Esophagus muscularis mucosa (tissue), 4 donors: ENCODE measurements around the gene SYTL1. TPM values are rescaled to one million over a fixed set of nuclear protein-coding genes. Genes with fewer than 3 reads are reported as not detected.

Experiments
- DNase-seq: peaks from one replicate; pipeline ENCODE4 v3.0.0-alpha.2; 2017; ENCODE audit errors: extremely low spot score
- H3K27ac ChIP-seq, 4 donors: fragments of 200-600 bp; sonication (generic); replicated peaks in 1 of 4; 1 replicate in 3 of 4; 2 replicates in 1 of 4; pipeline ENCODE4 v1.5.1; 2016 to 2019; ENCODE audit warnings: mild to moderate bottlenecking in 1 of 4
- H3K27me3 ChIP-seq, 4 donors: fragments of 200-600 bp; sonication (generic); one replicate each; pipeline versions ENCODE4 v1.5.1 to v1.6.0; 2016 to 2019
- H3K36me3 ChIP-seq, 4 donors: fragments of 200-600 bp; sonication (generic); one replicate each; pipeline ENCODE4 v1.5.1; 2016 to 2019
- H3K4me1 ChIP-seq, 4 donors: fragments of 200-600 bp; sonication (generic); one replicate each; pipeline ENCODE4 v1.5.1; 2016 to 2019
- H3K4me3 ChIP-seq, 4 donors: fragments of 200-600 bp; sonication (generic); 1 replicate in 2 of 4; 2 replicates in 2 of 4; pipeline ENCODE4 v1.5.1; 2016 to 2019; ENCODE audit warnings: mild to moderate bottlenecking in 4 of 4, moderate library complexity in 1 of 4
- H3K9me3 ChIP-seq, 4 donors: fragments of 200-600 bp; sonication (generic); 1 replicate in 3 of 4; 2 replicates in 1 of 4; pipeline ENCODE4 v1.5.1; 2016 to 2019
- EP300 ChIP-seq: sonication (generic); formaldehyde crosslinking; IDR thresholded peaks from one replicate; pipeline ENCODE4 v1.6.1; 2017; ENCODE audit warnings: antibody characterized with exemption
- POLR2A ChIP-seq: fragments of 450-650 bp; IDR thresholded peaks from one replicate; pipeline ENCODE4 v1.6.1; 2017; ENCODE audit warnings: antibody characterized with exemption, moderate library complexity, mild to moderate bottlenecking, low read depth
- POLR2AphosphoS5 ChIP-seq, 2 donors: sonication (generic); formaldehyde crosslinking; IDR thresholded peaks; one replicate each; pipeline ENCODE4 v1.6.1; 2017; ENCODE audit warnings: antibody characterized with exemption in 2 of 2
- WGBS: methylation state at CpG from one replicate; pipeline ENCODE4 v1.1.5; 2018; 5-methylcytosine and 5-hydroxymethylcytosine counted together
- intact Hi-C: fragments of 100-400 bp; cut with DNase I; formaldehyde crosslinking; loops from one replicate; pipeline ENCODE4 v1.15.1; 2023
- total RNA-seq, 4 donors: library from RNA; depleted of rRNA; stranded (reverse); fragments of >200 nt; gene quantifications; one replicate each; pipeline versions ENCODE4 v1.1.0 to v1.2.1, GENCODE V29; 2016
- TF ChIP-seq, protein P1 (sequence below), 3 experiments: fragments of 200-600 bp in 2 of 3; fragments of 450-650 bp in 1 of 3; sonication (generic) in 2 of 3; IDR thresholded peaks; one replicate each; pipeline ENCODE4 v1.5.1; 2017 to 2019; ENCODE audit warnings: antibody characterized with exemption in 3 of 3, mild to moderate bottlenecking in 2 of 3, moderate library complexity in 1 of 3

The SYTL1 gene
- total RNA-seq, 4 donors from 2014 or later, result 0.29 to 3.7 (median 1.5) TPM

DNA sequence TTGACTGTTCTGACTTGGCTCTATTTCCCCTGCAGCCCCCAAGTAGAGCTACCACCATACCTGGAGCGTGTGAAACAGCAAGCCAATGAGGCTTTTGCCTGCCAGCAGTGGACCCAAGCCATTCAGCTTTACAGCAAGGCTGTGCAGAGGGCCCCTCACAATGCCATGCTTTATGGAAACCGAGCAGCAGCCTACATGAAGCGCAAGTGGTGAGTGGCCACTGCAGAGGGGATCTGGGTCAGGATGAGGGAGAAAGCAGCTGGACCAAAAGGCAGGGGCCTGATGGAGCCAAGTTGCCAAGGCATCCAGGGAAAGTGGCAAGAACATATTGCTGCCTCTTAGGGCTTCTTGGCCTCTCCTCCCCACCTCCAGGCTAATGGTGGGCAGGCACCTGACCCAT lies 43.9 kb upstream of the SYTL1 start:
- intact Hi-C loops, result no loop called here
- Histone ChIP-seq H3K27me3 (no peaks in the 10 kb centered on the region), H3K4me1 (peaks cover 34 to 50% (median 48%) of the 10 kb centered on the region in 4 donors), H3K36me3 (peaks cover 33 to 88% (median 78%) of the 10 kb centered on the region in 4 donors), H3K9me3 (no peaks in the 10 kb centered on the region), H3K27ac (peak overlapping the region; percentile 87 to 96 (median 92)), H3K4me3 (no peak overlapping the region)
- WGBS, result 95% methylated on average over 3 of the region's 3 CpGs
- TF ChIP-seq POLR2AphosphoS5 (IDR thresholded peaks at IDR 0.05) (no peak), POLR2A (no peak), EP300 (no peak)
- TF ChIP-seq, protein P1, sequence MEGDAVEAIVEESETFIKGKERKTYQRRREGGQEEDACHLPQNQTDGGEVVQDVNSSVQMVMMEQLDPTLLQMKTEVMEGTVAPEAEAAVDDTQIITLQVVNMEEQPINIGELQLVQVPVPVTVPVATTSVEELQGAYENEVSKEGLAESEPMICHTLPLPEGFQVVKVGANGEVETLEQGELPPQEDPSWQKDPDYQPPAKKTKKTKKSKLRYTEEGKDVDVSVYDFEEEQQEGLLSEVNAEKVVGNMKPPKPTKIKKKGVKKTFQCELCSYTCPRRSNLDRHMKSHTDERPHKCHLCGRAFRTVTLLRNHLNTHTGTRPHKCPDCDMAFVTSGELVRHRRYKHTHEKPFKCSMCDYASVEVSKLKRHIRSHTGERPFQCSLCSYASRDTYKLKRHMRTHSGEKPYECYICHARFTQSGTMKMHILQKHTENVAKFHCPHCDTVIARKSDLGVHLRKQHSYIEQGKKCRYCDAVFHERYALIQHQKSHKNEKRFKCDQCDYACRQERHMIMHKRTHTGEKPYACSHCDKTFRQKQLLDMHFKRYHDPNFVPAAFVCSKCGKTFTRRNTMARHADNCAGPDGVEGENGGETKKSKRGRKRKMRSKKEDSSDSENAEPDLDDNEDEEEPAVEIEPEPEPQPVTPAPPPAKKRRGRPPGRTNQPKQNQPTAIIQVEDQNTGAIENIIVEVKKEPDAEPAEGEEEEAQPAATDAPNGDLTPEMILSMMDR (IDR thresholded peaks at IDR 0.05), result no peak
- DNase-seq, result no peak

DNA sequence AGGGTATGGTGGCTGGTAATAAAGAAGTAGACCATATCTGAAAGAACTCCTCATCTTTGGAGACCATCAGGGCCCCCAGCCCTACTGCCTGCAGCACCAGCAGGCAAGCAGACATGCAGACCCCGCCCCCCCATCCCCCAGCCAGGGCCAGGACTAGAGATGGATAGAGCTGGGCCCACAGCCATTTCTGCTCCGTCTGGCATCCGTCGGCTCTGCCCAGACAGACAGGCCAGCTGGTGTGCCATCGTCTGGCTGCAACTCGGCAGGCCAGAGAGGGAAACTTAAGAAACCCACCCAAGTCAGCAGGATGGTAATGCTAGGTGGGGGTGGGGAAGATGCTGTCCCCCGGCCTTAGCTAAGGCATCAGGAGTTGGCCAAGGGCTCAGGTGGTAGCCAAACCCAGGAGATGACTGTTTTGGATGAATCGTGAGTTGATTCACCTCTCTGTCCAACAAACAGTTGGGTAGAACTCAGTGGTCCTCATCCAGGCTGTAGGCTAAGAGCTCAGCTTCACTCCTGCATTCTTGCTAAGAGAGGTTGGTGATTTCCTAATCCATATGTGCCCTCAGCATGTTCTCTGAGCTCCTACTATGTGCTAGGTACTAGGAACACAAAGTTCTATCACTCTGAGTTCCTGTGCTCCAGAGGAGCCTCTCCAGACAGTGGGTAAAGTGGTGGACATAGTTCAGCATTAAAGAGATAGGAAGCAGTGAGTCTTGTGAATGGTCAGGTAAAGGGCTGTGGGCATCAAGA lies 43.0 kb upstream of the SYTL1 start:
- intact Hi-C loops, result no loop called here
- TF ChIP-seq EP300 (no peak), POLR2A (no peak), POLR2AphosphoS5 (IDR thresholded peaks at IDR 0.05) (no peak)
- TF ChIP-seq, protein P1 (IDR thresholded peaks at IDR 0.05), result no peak
- no peaks in the 10 kb centered on the region for H3K9me3 ChIP-seq
- 44% methylated on average over 7 of the region's 8 CpGs for WGBS
- no peak overlapping the region for H3K4me3 ChIP-seq
- H3K36me3 ChIP-seq, result peaks cover 35 to 86% (median 79%) of the 10 kb centered on the region in 4 donors
- H3K27ac ChIP-seq, result peak overlapping the region; percentile 87 to 96 (median 92)
- DNase-seq, result no peak
- H3K27me3 ChIP-seq, result no peaks in the 10 kb centered on the region
- H3K4me1 ChIP-seq, result peaks cover 34 to 50% (median 48%) of the 10 kb centered on the region in 4 donors

DNA sequence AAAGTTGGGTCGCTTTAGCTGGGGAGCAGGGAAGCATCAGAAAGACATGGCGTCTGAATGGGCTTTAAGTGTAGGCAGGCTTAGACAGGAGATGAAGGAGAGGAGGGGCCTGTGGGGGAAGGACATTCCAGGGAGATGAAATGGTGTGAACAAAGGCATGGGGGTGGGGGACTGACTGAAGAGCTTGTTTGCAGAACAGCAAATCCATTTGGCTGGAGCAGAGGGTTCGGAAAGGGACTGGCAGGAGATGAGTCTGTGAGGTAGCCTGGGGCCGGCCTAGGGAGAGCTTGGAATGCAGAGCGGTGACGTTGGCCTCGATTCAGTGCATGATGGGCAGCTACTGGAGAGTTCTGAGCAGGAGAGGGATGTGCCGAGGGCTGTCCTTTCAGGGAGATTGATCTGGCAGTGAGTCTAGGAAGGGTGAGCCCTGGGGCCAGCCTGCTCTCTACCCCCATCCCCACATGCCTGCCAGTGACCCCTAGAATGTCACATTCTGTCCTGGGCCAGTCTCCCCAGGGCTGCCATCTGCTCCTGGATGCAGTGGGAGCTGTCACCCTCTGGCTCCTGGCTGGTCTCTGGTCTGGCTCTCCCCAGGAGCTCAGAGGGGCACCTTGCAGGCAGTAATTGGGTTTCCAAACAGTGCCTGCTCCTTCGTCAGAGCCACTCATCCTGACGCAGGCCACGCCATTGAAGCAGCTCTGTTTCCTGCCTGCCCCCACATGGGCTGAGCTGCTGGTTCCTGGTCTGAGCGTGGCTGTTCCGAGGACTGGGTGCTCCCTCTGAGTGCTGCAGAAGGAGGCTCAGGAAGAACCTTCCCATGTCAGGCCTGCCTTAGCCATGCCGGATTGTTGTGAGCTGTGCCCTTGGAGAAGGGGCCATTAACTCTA lies 42.2 kb upstream of the SYTL1 start:
- no peaks in the 10 kb centered on the region for H3K27me3 ChIP-seq
- peaks cover 30 to 86% (median 78%) of the 10 kb centered on the region in 4 donors for H3K36me3 ChIP-seq

DNA sequence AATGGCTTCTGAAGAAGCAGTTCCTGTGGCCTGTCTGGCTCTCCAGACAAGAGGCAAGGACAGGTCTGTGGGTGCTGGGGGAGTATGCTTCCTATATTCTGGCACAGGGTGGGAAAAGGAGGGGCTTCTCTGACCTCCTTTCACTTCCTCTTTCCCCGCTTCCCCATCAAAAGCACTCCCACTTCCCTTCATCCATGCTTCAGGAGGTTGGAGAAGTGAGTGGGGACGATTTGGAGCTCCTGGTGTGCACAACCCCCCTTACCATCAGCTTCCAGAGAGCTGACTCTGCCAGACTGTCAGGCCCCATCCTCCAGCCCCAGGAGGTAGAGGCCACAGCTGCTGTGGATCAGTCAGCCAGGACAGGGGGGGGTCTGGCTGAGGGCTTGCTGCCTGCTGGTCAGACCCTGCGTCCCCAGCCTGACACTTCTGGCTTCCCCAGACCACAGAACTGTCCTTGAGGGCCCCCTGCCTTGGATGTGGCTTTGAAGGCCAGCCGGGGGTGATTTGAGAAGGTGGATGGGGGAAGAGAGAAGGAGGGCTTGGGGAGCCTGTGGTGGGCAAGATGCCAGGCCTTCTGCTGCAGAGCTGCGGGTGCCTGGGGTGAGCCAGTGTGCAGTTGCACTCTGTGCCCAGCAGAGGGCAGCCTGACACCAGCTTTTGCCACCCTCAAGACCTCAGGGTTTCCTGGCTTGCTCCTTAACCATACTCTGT lies 41.3 kb upstream of the SYTL1 start:
- Histone ChIP-seq H3K4me1 (peaks cover 34 to 50% (median 48%) of the 10 kb centered on the region in 4 donors), H3K27me3 (no peaks in the 10 kb centered on the region), H3K27ac (peak overlapping the region; percentile 87 to 96 (median 92)), H3K4me3 (no peak overlapping the region), H3K36me3 (peaks cover 33 to 86% (median 78%) of the 10 kb centered on the region in 4 donors), H3K9me3 (no peaks in the 10 kb centered on the region)
- WGBS, result 38% methylated on average over 4 of the region's 5 CpGs
- TF ChIP-seq EP300 (no peak), POLR2A (no peak), POLR2AphosphoS5 (IDR thresholded peaks at IDR 0.05) (peak in 1 of 2 donors; percentile 73)
- TF ChIP-seq, protein P1 (IDR thresholded peaks at IDR 0.05), result peak in 2 of 3 experiments; percentile 98 to 100
- DNase-seq, result peak; percentile 95
- intact Hi-C loops, result loop anchor here (1.0 to 5.0 kb wide), 3 partner anchors 56 to 307 kb away; no protein-coding TSS in a partner anchor

More for the DNA sequence above, 42.2 kb upstream of the SYTL1 start:
- DNase-seq, result peak; percentile 97
- intact Hi-C loops, result loop anchor here (2.0 to 5.0 kb wide), 2 partner anchors 57 to 308 kb away; no protein-coding TSS in a partner anchor
- TF ChIP-seq, protein P1 (IDR thresholded peaks at IDR 0.05), result no peak
- TF ChIP-seq POLR2AphosphoS5 (IDR thresholded peaks at IDR 0.05), result peak; percentile 58 to 82
- Histone ChIP-seq H3K4me1 (peaks cover 34 to 50% (median 48%) of the 10 kb centered on the region in 4 donors), H3K4me3 (peak overlapping the region in 1 of 4 donors; percentile 4), H3K27ac (peak overlapping the region; percentile 87 to 96 (median 92)), H3K9me3 (no peaks in the 10 kb centered on the region)
- WGBS, result 51% methylated on average over 13 of the region's 14 CpGs
